GM23338 (cell line): Measurements from ENCODE around the gene AGPAT4.

Source experiments
- CREB1 ChIP-seq: fragments of 250-450 bp; sonication (Bioruptor Pico); IDR thresholded peaks from 2 replicates; pipeline ENCODE4 v1.5.0; 2020; ENCODE audit warnings: low read depth, mild to moderate bottlenecking, moderate library complexity
- ETS1 ChIP-seq: IDR thresholded peaks from 2 replicates; pipeline ENCODE4 v1.6.1; 2016; ENCODE audit warnings: antibody characterized with exemption
- EZH2 ChIP-seq: fragments of 200-600 bp; sonication (generic); IDR thresholded peaks from one replicate; pipeline ENCODE4 v1.8.0; 2017; ENCODE audit warnings: antibody characterized with exemption, mild to moderate bottlenecking, low read depth; ENCODE audit not compliant: unreplicated experiment
- EZH2phosphoT487 ChIP-seq: fragments of 200-600 bp; sonication (generic); IDR thresholded peaks from one replicate; pipeline ENCODE4 v1.8.1; 2018; ENCODE audit warnings: antibody characterized with exemption; ENCODE audit not compliant: unreplicated experiment
- JUNB ChIP-seq: IDR thresholded peaks from one replicate; pipeline ENCODE4 v1.6.1; 2016; ENCODE audit warnings: antibody characterized with exemption; ENCODE audit not compliant: unreplicated experiment
- NANOG ChIP-seq: IDR thresholded peaks from 2 replicates; pipeline ENCODE4 v1.6.1; 2016; ENCODE audit warnings: antibody characterized with exemption, borderline replicate concordance
- POLR2AphosphoS5 ChIP-seq: IDR thresholded peaks from 2 replicates; pipeline ENCODE4 v1.6.1; 2016; ENCODE audit warnings: antibody characterized with exemption, low read depth
- REST ChIP-seq: IDR thresholded peaks from one replicate; pipeline ENCODE4 v1.6.1; 2018; ENCODE audit warnings: antibody characterized with exemption; ENCODE audit not compliant: unreplicated experiment
- STAT1 ChIP-seq: IDR thresholded peaks from one replicate; pipeline ENCODE4 v1.6.1; 2016; ENCODE audit warnings: antibody characterized with exemption; ENCODE audit not compliant: unreplicated experiment
- ZNF114 ChIP-seq: fragments of 250-450 bp; sonication (Bioruptor Pico); IDR thresholded peaks from 2 replicates; pipeline ENCODE4 v1.5.0; 2020; ENCODE audit warnings: mild to moderate bottlenecking, moderate library complexity
- ZNF331 ChIP-seq: fragments of 250-450 bp; sonication (Bioruptor Pico); IDR thresholded peaks from 2 replicates; pipeline ENCODE4 v1.5.0; 2020; ENCODE audit warnings: low read depth, mild to moderate bottlenecking, moderate library complexity
- TF ChIP-seq, protein P1 (sequence below), 2 experiments: fragments of 200-600 bp in 1 of 2; sonication (generic) in 1 of 2; conservative IDR thresholded peaks; 2 replicates each; pipeline versions ENCODE4 v1.5.1 to v1.6.1; 2016 to 2017; ENCODE audit warnings: antibody characterized with exemption in 2 of 2, low read depth in 2 of 2, mild to moderate bottlenecking in 2 of 2, moderate library complexity in 1 of 2

DNA sequence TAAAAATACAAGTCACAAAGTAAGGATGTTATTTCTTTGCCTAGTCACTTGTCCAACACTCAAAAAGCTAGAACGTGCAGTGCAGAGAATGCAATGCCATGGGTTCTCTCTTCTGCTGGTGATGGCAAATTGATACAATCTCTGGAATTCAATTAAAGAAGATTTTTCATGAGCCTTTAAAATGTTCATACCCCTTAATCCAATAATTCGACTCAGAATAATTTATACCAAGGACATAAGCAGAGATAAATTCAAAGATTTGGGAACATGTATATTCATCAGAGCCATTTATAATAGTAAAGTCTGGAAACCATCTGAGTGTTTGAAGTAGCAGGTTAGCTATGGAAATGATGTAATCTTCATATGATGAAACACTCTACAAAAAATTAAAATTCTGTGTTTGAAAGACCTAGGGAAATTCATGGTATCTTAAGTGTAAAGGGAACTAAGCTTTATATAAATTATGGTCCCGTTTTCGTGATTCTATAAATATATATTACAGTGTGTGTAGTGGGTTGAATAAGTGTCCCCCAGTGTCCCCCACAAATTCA is 2.8 kb upstream of the AGPAT4 start:
- TF ChIP-seq CREB1 (CRISPR knock-in tag), result no peak
- TF ChIP-seq, protein P1, sequence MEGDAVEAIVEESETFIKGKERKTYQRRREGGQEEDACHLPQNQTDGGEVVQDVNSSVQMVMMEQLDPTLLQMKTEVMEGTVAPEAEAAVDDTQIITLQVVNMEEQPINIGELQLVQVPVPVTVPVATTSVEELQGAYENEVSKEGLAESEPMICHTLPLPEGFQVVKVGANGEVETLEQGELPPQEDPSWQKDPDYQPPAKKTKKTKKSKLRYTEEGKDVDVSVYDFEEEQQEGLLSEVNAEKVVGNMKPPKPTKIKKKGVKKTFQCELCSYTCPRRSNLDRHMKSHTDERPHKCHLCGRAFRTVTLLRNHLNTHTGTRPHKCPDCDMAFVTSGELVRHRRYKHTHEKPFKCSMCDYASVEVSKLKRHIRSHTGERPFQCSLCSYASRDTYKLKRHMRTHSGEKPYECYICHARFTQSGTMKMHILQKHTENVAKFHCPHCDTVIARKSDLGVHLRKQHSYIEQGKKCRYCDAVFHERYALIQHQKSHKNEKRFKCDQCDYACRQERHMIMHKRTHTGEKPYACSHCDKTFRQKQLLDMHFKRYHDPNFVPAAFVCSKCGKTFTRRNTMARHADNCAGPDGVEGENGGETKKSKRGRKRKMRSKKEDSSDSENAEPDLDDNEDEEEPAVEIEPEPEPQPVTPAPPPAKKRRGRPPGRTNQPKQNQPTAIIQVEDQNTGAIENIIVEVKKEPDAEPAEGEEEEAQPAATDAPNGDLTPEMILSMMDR (conservative IDR thresholded peaks at IDR 0.05; ENCODE audit: low read depth in 2 of 2), result no peak
- TF ChIP-seq EZH2phosphoT487, result no peak
- no peak for TF ChIP-seq ETS1
- TF ChIP-seq NANOG, result no peak
- TF ChIP-seq POLR2AphosphoS5, result no peak
- TF ChIP-seq EZH2, result no peak
- TF ChIP-seq REST, result no peak
- TF ChIP-seq ZNF331 (CRISPR knock-in tag), result no peak
- TF ChIP-seq STAT1, result no peak
- TF ChIP-seq JUNB, result no peak
- TF ChIP-seq ZNF114 (CRISPR knock-in tag), result no peak
